Thyroid gland (tissue), 4 donors: Measurements from ENCODE around the gene TASP1. TPM values are rescaled to one million over a fixed set of nuclear protein-coding genes. Genes with fewer than 3 reads are reported as not detected.

Experiments used
- DNase-seq, 2 donors: peaks; one replicate each; pipeline ENCODE4 v3.0.0-alpha.2; 2019
- H3K27ac ChIP-seq, 3 donors: fragments of 200-600 bp; sonication (generic); 1 replicate in 2 of 3; 2 replicates in 1 of 3; pipeline ENCODE4 v1.5.1; 2016 to 2019; ENCODE audit warnings: mild to moderate bottlenecking in 1 of 3, moderate library complexity in 1 of 3
- H3K27me3 ChIP-seq: fragments of 200-600 bp; sonication (generic); one replicate; pipeline ENCODE4 v1.5.1; 2019
- H3K36me3 ChIP-seq, 2 donors: fragments of 200-600 bp; sonication (generic); one replicate each; pipeline ENCODE4 v1.5.1; 2016 to 2019
- H3K4me1 ChIP-seq, 2 donors: fragments of 200-600 bp; sonication (generic); one replicate each; pipeline ENCODE4 v1.5.1; 2017 to 2019
- H3K4me3 ChIP-seq, 3 donors: fragments of 200-600 bp; sonication (generic); replicated peaks in 1 of 3; 1 replicate in 2 of 3; 2 replicates in 1 of 3; pipeline ENCODE4 v1.5.1; 2016; ENCODE audit warnings: mild to moderate bottlenecking in 1 of 3
- H3K9me3 ChIP-seq: fragments of 200-600 bp; sonication (generic); one replicate; pipeline ENCODE4 v1.5.1; 2017
- POLR2A ChIP-seq, 2 donors: fragments of 450-650 bp; IDR thresholded peaks; one replicate each; pipeline ENCODE4 v1.6.1; 2017; ENCODE audit warnings: antibody characterized with exemption in 2 of 2, mild to moderate bottlenecking in 2 of 2, moderate library complexity in 1 of 2
- WGBS, 2 donors: methylation state at CpG; one replicate each; pipeline ENCODE4 v1.1.5; 2017; 5-methylcytosine and 5-hydroxymethylcytosine counted together
- intact Hi-C: fragments of 100-400 bp; cut with DNase I; formaldehyde crosslinking; loops from one replicate; pipeline ENCODE4 v1.15.1; 2023
- total RNA-seq, 4 donors: library from RNA; depleted of rRNA; stranded (reverse); fragments of >200 nt; gene quantifications; one replicate each; pipeline ENCODE4 v1.2.3, GENCODE V29; 2016
- TF ChIP-seq, protein P1 (sequence below), 6 experiments: fragments of 200-600 bp in 3 of 6; fragments of 450-650 bp in 3 of 6; sonication (generic) in 3 of 6; IDR thresholded peaks; one replicate each; pipeline ENCODE4 v1.5.1; 2016 to 2019; ENCODE audit warnings: antibody characterized with exemption in 6 of 6, mild to moderate bottlenecking in 2 of 6, inconsistent platforms in 1 of 6, moderate library complexity in 1 of 6

Gene TASP1
- total RNA-seq, 4 donors from 2014 or later, result 16.4 to 31.2 (median 23.9) TPM

DNA sequence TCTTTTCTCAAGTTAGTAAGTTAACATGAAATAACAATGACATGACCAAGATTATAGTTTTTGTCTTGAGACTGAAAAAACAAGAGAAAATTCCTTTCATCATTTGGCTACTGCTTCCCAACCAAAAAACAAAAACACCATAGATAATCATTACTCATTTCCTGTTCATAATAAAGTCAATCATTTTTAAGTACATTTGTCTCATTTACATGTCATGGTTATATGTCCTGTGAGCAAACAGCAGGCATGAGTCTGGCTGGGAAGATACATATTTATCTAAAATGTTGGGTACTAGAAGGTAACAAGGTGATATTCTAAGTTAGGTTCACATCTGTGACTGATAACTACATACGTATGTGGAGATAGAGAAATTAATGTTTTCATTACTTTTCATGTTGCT is 237.1 kb downstream of the TASP1 start:
- no peaks in the 10 kb centered on the region for H3K27me3 ChIP-seq
- WGBS, 2 donors, result 93 to 99% methylated on average over 1 of the region's 1 CpG
- TF ChIP-seq, protein P1, sequence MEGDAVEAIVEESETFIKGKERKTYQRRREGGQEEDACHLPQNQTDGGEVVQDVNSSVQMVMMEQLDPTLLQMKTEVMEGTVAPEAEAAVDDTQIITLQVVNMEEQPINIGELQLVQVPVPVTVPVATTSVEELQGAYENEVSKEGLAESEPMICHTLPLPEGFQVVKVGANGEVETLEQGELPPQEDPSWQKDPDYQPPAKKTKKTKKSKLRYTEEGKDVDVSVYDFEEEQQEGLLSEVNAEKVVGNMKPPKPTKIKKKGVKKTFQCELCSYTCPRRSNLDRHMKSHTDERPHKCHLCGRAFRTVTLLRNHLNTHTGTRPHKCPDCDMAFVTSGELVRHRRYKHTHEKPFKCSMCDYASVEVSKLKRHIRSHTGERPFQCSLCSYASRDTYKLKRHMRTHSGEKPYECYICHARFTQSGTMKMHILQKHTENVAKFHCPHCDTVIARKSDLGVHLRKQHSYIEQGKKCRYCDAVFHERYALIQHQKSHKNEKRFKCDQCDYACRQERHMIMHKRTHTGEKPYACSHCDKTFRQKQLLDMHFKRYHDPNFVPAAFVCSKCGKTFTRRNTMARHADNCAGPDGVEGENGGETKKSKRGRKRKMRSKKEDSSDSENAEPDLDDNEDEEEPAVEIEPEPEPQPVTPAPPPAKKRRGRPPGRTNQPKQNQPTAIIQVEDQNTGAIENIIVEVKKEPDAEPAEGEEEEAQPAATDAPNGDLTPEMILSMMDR (IDR thresholded peaks at IDR 0.05), result no peak
- TF ChIP-seq POLR2A (IDR thresholded peaks at IDR 0.05), result no peak
- no peak overlapping the region for H3K27ac ChIP-seq
- no peaks in the 10 kb centered on the region for H3K9me3 ChIP-seq
- H3K4me1 ChIP-seq, result peaks cover 4 to 6% of the 10 kb centered on the region in 2 donors
- intact Hi-C loops, result no loop called here
- H3K4me3 ChIP-seq, result no peak overlapping the region
- no peak for DNase-seq
- no peaks in the 10 kb centered on the region for H3K36me3 ChIP-seq

DNA sequence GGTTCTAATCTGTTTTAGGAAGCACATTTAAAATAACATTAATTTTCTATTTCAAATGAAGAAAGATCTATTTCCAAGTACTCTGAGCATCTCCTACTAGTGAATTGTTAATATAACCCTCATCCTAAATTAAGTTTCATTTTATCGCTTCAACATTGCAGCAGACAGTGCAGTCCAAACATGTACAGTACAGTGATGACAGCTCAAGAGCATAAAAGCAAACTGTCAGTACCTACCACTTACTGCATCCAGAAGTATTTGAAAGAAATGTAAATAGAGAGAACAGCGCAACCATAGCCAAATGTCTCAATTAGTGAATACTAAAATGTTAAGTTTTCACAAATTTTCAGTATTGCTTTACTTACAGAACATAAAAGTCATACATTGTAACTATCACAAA is 238.3 kb downstream of the TASP1 start:
- no peaks in the 10 kb centered on the region for H3K36me3 ChIP-seq
- no peak overlapping the region for H3K27ac ChIP-seq
- no peak for DNase-seq
- no peak for TF ChIP-seq POLR2A (IDR thresholded peaks at IDR 0.05)
- TF ChIP-seq, protein P1 (IDR thresholded peaks at IDR 0.05), result no peak
- H3K4me3 ChIP-seq, result no peak overlapping the region
- H3K27me3 ChIP-seq, result no peaks in the 10 kb centered on the region
- H3K9me3 ChIP-seq, result no peaks in the 10 kb centered on the region
- intact Hi-C loops, result no loop called here
- H3K4me1 ChIP-seq, result peaks cover 4 to 6% of the 10 kb centered on the region in 2 donors
- WGBS, 2 donors, result 96 to 98% methylated on average over 2 of the region's 2 CpGs

DNA sequence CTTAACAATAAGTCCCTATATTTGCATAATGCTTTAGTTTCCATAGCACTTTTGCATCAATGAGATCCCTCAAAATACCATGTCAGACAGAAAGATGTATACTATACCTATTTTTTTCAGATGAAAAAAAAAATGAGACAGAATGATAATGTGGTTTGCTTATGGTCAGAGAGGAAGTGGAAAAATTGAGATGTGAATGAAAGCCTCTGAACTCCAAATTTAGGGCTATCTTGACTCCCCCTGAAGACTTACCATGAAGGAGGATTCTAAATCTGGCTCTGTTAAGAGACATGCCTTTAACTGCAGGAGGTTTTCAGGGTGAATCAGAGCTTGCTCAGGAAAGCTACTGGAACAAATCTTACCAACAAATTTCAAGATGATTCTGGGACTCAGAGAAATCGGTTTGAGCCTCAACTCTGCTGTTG is 241.4 kb downstream of the TASP1 start:
- no peaks in the 10 kb centered on the region for H3K9me3 ChIP-seq
- H3K27me3 ChIP-seq, result no peaks in the 10 kb centered on the region
- no peak for TF ChIP-seq POLR2A (IDR thresholded peaks at IDR 0.05)
- TF ChIP-seq, protein P1 (IDR thresholded peaks at IDR 0.05), result no peak
- WGBS, 2 donors, result 95 to 100% methylated on average over 1 of the region's 1 CpG
- H3K4me1 ChIP-seq, result peaks cover 0 to 4% of the 10 kb centered on the region in 2 donors
- intact Hi-C loops, result no loop called here
- H3K4me3 ChIP-seq, result no peak overlapping the region
- DNase-seq, result no peak
- no peaks in the 10 kb centered on the region for H3K36me3 ChIP-seq
- no peak overlapping the region for H3K27ac ChIP-seq

DNA sequence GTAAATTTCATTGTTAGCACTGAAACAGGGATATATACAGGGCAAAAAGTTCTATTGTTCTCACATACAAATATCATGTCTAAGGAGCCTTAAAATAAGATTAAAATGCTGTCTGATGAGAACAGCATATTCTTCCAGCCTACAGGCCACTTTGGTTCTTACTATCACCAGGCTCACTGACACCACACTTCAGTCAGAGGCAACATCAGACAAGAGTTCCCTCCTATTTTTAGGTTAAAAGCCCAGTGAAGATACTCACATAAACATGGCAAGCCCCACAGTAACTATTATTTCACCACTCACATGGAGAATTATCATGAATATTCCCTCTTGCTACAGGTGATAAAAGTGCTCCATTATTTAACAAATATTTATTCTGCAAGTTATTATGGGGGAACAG is 241.9 kb downstream of the TASP1 start:
- H3K36me3 ChIP-seq, result no peaks in the 10 kb centered on the region
- H3K9me3 ChIP-seq, result no peaks in the 10 kb centered on the region
- TF ChIP-seq POLR2A (IDR thresholded peaks at IDR 0.05), result no peak
- TF ChIP-seq, protein P1 (IDR thresholded peaks at IDR 0.05), result no peak
- no peaks in the 10 kb centered on the region for H3K4me1 ChIP-seq
- no peak for DNase-seq
- no peak overlapping the region for H3K4me3 ChIP-seq
- H3K27me3 ChIP-seq, result no peaks in the 10 kb centered on the region
- intact Hi-C loops, result no loop called here
- H3K27ac ChIP-seq, result no peak overlapping the region

DNA sequence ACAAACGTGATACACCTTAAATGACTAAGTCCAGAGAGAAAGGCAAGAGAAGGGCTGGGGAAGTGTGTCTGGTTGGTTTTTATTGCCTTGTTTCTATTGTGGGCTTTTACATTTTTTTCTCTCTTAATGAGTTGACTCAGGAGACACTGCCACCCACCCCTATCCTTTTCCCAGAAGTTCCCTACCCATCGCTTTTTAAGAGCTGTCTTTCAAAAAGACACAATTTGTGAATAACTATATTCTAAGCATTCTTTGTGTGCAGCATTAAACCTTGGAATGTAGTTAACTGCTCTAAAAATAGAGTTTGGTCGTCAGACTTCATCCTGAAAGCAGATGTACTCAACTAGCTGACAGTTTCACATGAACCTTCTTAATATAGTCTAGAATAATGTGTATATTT is 242.7 kb downstream of the TASP1 start:
- TF ChIP-seq POLR2A (IDR thresholded peaks at IDR 0.05), result no peak
- TF ChIP-seq, protein P1 (IDR thresholded peaks at IDR 0.05), result no peak
- H3K36me3 ChIP-seq, result no peaks in the 10 kb centered on the region
- 83 to 85% methylated on average over 3 of the region's 3 CpGs for WGBS, 2 donors

More for the DNA sequence above, 242.7 kb downstream of the TASP1 start:
- Histone ChIP-seq H3K27me3 (no peaks in the 10 kb centered on the region), H3K27ac (no peak overlapping the region), H3K4me3 (no peak overlapping the region), H3K4me1 (no peaks in the 10 kb centered on the region), H3K9me3 (no peaks in the 10 kb centered on the region)
- intact Hi-C loops, result no loop called here
- no peak for DNase-seq
